MM.1S (cell line): Measurements from ENCODE around the gene GRAMD1B.

ENCODE experiments used
- CTCF ChIP-seq: fragments of 300-600 bp; sonication (generic); IDR thresholded peaks from 2 replicates; pipeline ENCODE4 v1.5.1; 2016; ENCODE audit warnings: antibody characterized with exemption, low read length, mixed read lengths
- EZH2 ChIP-seq: fragments of 300-600 bp; sonication (generic); optimal IDR thresholded peaks from 2 replicates; pipeline ENCODE3; 2017; ENCODE audit warnings: low read depth, mild to moderate bottlenecking, antibody characterized with exemption, low read length, mixed read lengths
- EZH2phosphoT487 ChIP-seq: fragments of 300-600 bp; sonication (generic); IDR thresholded peaks from 2 replicates; pipeline ENCODE4 v1.6.1; 2018; ENCODE audit warnings: antibody characterized with exemption, low read length

GRCh38 chr11:123441161-123441560, 11.1 kb downstream of the GRAMD1B start:
- TF ChIP-seq CTCF (no peak), EZH2 (no peak), EZH2phosphoT487 (no peak)
